Endodermal cell (in vitro differentiated cells): ENCODE results near the gene SND1. TPM values are rescaled to one million over a fixed set of nuclear protein-coding genes. Genes with fewer than 3 reads are reported as not detected.

ENCODE experiments used
- DNase-seq: peaks from one replicate; pipeline ENCODE4 v3.0.0-alpha.2; 2017
- H3K27ac ChIP-seq: 2 replicates; pipeline ENCODE4 v1.5.1; 2013; ENCODE audit warnings: mild to moderate bottlenecking, low read depth, low read length, moderate library complexity
- H3K27me3 ChIP-seq: 2 replicates; pipeline ENCODE4 v1.6.1; 2013; ENCODE audit warnings: mild to moderate bottlenecking, low read length, moderate library complexity; ENCODE audit not compliant: insufficient read depth, control insufficient read depth, poor library complexity, severe bottlenecking
- H3K36me3 ChIP-seq: 2 replicates; pipeline ENCODE4 v1.7.0; 2013; ENCODE audit warnings: mild to moderate bottlenecking, low read length, moderate library complexity; ENCODE audit not compliant: control insufficient read depth, insufficient read depth
- H3K4me1 ChIP-seq: one replicate; pipeline ENCODE4 v1.7.0; 2013; ENCODE audit warnings: low read length; ENCODE audit not compliant: control insufficient read depth, insufficient read depth
- H3K4me3 ChIP-seq: 2 replicates; pipeline ENCODE4 v1.5.1; 2013; ENCODE audit warnings: mild to moderate bottlenecking, low read length, moderate library complexity
- H3K9ac ChIP-seq: 2 replicates; pipeline ENCODE4 v1.6.1; 2013; ENCODE audit warnings: mild to moderate bottlenecking, low read length, moderate library complexity; ENCODE audit not compliant: poor library complexity, severe bottlenecking; ENCODE audit errors: extremely low read depth
- H3K9me3 ChIP-seq: 2 replicates; pipeline ENCODE4 v1.6.1; 2013; ENCODE audit warnings: mild to moderate bottlenecking, low read length, moderate library complexity; ENCODE audit not compliant: control insufficient read depth
- H3K27ac Mint-ChIP-seq: 2 replicates; pipeline ENCODE4 v1.8.0; 2020; ENCODE audit warnings: mixed read lengths
- H3K27me3 Mint-ChIP-seq: 2 replicates; pipeline ENCODE4 v1.8.0; 2021; ENCODE audit warnings: mild to moderate bottlenecking, mixed read lengths; ENCODE audit not compliant: insufficient read depth
- H3K36me3 Mint-ChIP-seq: 2 replicates; pipeline ENCODE4 v1.8.0; 2020; ENCODE audit warnings: low read depth, mixed read lengths
- H3K4me1 Mint-ChIP-seq: 2 replicates; pipeline ENCODE4 v1.8.0; 2020; ENCODE audit warnings: mixed read lengths
- H3K4me3 Mint-ChIP-seq: 2 replicates; pipeline ENCODE4 v1.8.0; 2020; ENCODE audit warnings: mild to moderate bottlenecking, moderate library complexity, mixed read lengths
- H3K9me3 Mint-ChIP-seq: 2 replicates; pipeline ENCODE4 v1.8.0; 2020; ENCODE audit warnings: mild to moderate bottlenecking, mixed read lengths
- WGBS, 2 experiments: methylation state at CpG; one replicate each; pipeline versions ENCODE4 v1.1.5 to v1.1.7; 2013; ENCODE audit warnings: missing lambda C conversion rate in 2 of 2, mixed read lengths in 1 of 2; ENCODE audit not compliant: insufficient coverage in 1 of 2, insufficient read length in 1 of 2; 5-methylcytosine and 5-hydroxymethylcytosine counted together
- total RNA-seq, 2 donors: library from RNA; stranded (reverse); fragmentation: NEBNext Ultra II Directional in 1 of 2; extraction: Animal tissue kit (Norgen Biotek cat#: 25700) in 1 of 2; gene quantifications; 2 replicates in 1 of 2; 3 replicates in 1 of 2; pipeline ENCODE4 v1.2.1, GENCODE V29; 2021
- TF ChIP-seq, protein P1 (sequence below): fragments of 200-600 bp; sonication (generic); conservative IDR thresholded peaks from 2 replicates; pipeline ENCODE4 v1.5.0; 2021; ENCODE audit warnings: antibody characterized with exemption, mild to moderate bottlenecking

Gene SND1
- total RNA-seq, 2 donors from 2014 or later = 240 to 267 TPM

DNA sequence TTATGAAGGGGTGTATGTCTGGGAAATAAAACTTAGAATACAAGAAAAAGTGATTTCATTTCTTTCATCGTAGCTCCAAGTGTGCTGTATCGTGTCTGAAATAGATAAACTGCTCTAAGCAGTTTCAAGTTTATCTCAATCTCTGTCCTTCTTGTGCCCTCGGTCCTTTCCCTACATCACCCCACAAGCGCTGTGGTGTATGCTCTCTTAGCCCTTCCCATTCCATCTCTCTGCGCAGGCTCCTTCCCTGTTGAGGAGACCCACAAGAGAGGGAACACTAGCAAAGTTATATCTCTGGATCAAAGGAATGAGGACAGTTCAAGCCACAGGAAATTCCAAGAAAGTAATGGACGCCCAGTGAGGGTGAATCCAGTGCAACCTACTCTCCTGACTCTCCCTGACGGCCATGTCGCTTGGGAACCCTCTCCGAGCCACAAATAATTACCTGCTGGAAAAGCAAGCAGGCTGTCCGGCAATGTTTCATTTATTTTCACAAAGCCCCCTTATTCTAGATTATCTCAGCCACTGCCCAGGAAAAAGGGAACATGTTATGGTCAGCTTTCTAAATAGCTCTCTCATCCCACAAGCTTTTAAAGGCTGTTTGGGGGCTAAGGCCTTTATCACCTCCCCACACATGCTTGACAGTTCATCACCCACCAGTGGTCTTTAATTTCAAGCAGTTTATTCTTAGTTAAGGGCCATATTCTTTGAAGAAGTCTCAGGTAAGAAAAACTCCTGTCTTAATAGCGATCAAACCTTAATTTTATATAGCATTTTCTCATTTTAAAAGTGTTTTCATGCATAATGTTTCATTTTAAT lies 344.5 kb downstream of the SND1 start:
- H3K9ac ChIP-seq = no peak overlapping the region
- Mint-ChIP-seq H3K9me3 (no peaks in the 10 kb centered on the region), H3K4me1 (peaks cover 28% of the 10 kb centered on the region), H3K36me3 (peaks cover 18% of the 10 kb centered on the region), H3K27ac (peak overlapping the region; percentile 65), H3K4me3 (no peak overlapping the region), H3K27me3 (no peaks in the 10 kb centered on the region)
- no peak overlapping the region for H3K4me3 ChIP-seq
- 94 to 98% methylated on average over 5 to 11 of the region's 11 CpGs for WGBS, 2 experiments
- H3K27me3 ChIP-seq = no peaks in the 10 kb centered on the region
- TF ChIP-seq, protein P1, sequence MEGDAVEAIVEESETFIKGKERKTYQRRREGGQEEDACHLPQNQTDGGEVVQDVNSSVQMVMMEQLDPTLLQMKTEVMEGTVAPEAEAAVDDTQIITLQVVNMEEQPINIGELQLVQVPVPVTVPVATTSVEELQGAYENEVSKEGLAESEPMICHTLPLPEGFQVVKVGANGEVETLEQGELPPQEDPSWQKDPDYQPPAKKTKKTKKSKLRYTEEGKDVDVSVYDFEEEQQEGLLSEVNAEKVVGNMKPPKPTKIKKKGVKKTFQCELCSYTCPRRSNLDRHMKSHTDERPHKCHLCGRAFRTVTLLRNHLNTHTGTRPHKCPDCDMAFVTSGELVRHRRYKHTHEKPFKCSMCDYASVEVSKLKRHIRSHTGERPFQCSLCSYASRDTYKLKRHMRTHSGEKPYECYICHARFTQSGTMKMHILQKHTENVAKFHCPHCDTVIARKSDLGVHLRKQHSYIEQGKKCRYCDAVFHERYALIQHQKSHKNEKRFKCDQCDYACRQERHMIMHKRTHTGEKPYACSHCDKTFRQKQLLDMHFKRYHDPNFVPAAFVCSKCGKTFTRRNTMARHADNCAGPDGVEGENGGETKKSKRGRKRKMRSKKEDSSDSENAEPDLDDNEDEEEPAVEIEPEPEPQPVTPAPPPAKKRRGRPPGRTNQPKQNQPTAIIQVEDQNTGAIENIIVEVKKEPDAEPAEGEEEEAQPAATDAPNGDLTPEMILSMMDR = no peak
- peaks cover 13% of the 10 kb centered on the region for H3K4me1 ChIP-seq
- DNase-seq = no peak
- peak overlapping the region; percentile 27 for H3K27ac ChIP-seq
- peaks cover 73% of the 10 kb centered on the region for H3K36me3 ChIP-seq
- no peaks in the 10 kb centered on the region for H3K9me3 ChIP-seq

DNA sequence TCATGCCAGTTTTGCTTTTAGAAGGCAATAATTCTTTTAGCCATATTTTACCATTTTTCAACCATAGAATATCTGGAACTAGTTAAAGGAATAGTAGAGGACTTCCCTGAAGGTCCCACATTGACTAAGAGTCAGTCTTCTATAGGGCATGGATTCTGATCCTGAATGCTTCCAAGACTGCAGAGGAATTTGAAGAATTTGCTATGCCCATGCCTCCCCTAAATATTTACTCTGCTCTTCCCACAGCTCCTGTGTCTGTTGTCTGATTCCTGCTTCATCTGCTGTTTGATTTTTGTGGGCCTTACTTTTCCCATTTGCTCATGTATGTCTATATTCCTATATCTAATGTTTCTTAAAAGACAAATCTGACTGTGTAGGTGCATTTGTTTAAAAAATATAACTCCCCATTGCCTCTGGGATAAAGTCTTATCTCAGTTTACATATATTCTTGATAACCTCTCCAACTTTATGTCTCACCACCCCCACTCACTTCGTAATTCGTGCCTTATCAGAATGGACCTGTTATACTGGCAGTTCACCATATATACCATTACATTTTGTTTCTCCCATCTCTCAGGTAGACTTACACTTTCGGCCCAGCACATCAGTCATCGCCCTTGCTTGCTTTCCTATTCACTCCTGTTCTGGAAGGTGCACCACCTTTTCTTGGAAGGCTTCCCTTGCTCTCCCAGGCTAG lies 345.4 kb downstream of the SND1 start:
- Mint-ChIP-seq H3K4me3 (no peak overlapping the region), H3K36me3 (peaks cover 18% of the 10 kb centered on the region), H3K27me3 (no peaks in the 10 kb centered on the region), H3K9me3 (no peaks in the 10 kb centered on the region), H3K27ac (peak overlapping the region; percentile 65), H3K4me1 (peaks cover 28% of the 10 kb centered on the region)
- WGBS, 2 experiments = 89 to 90% methylated on average over 4 of the region's 4 CpGs
- Histone ChIP-seq H3K9ac (no peak overlapping the region), H3K4me1 (peaks cover 13% of the 10 kb centered on the region), H3K36me3 (peaks cover 66% of the 10 kb centered on the region), H3K27me3 (no peaks in the 10 kb centered on the region), H3K27ac (no peak overlapping the region), H3K4me3 (no peak overlapping the region), H3K9me3 (no peaks in the 10 kb centered on the region)
- no peak for DNase-seq
- TF ChIP-seq, protein P1 = no peak

DNA sequence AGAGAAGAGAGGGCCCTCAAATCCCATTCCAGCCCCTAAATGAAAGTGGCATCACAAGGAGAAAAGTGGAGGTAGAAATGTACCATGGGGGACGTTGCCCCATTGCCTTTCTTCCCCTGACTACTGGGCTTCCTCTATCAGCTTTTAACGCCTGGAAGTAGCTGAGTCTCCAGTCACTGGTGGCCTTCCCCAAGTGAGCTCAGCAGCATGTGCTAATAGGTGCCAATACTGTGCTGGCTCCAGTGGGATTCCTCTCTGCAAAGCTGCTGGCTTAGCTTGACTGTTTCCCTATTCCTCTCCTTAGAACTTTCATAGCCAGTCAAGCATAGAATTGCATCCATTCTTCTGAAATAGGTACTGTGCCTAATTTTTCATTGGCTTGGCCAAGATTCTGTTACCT lies 346.7 kb downstream of the SND1 start:
- H3K9me3 ChIP-seq = no peaks in the 10 kb centered on the region
- Mint-ChIP-seq H3K4me1 (peaks cover 28% of the 10 kb centered on the region), H3K4me3 (no peak overlapping the region), H3K27me3 (no peaks in the 10 kb centered on the region), H3K9me3 (no peaks in the 10 kb centered on the region), H3K27ac (no peak overlapping the region), H3K36me3 (peaks cover 18% of the 10 kb centered on the region)
- H3K27me3 ChIP-seq = no peaks in the 10 kb centered on the region
- no peak overlapping the region for H3K9ac ChIP-seq
- peaks cover 55% of the 10 kb centered on the region for H3K36me3 ChIP-seq
- TF ChIP-seq, protein P1 = no peak
- peaks cover 13% of the 10 kb centered on the region for H3K4me1 ChIP-seq
- 86 to 94% methylated on average over 2 of the region's 2 CpGs for WGBS, 2 experiments
- DNase-seq = no peak
- H3K4me3 ChIP-seq = no peak overlapping the region
- H3K27ac ChIP-seq = no peak overlapping the region
